ENCODE data around the gene PSTPIP1. TPM values are rescaled to one million over a fixed set of nuclear protein-coding genes. Genes with fewer than 3 reads are reported as not detected.

PSTPIP1 gene
- total and polyA plus RNA-seq, 2 of the 8 experiments (the other 6 are each of a cell fraction or from before 2014, with no cell fraction given) = 1.6 to 1.8 TPM

DNA sequence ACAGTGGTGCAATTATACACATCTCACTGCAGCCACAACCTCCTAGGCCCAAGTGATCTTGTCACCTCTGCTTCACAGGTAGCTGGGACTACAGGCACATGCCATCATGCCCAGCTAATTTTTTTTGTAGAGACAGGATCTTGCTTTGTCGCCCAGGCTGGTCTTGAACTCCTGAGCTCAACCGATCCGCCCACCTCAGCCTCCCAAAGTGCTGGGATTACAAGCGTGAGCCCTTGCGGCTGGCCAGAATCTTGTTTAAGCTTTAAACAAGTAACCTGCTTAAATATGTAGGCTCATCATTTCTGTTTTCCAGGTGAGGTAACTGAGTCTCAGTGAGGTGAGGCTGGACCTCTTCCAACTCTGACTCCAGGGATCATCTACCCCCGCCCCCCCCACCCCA, 7.7 kb upstream of the PSTPIP1 start (continued):
- TF ChIP-seq, protein P1, sequence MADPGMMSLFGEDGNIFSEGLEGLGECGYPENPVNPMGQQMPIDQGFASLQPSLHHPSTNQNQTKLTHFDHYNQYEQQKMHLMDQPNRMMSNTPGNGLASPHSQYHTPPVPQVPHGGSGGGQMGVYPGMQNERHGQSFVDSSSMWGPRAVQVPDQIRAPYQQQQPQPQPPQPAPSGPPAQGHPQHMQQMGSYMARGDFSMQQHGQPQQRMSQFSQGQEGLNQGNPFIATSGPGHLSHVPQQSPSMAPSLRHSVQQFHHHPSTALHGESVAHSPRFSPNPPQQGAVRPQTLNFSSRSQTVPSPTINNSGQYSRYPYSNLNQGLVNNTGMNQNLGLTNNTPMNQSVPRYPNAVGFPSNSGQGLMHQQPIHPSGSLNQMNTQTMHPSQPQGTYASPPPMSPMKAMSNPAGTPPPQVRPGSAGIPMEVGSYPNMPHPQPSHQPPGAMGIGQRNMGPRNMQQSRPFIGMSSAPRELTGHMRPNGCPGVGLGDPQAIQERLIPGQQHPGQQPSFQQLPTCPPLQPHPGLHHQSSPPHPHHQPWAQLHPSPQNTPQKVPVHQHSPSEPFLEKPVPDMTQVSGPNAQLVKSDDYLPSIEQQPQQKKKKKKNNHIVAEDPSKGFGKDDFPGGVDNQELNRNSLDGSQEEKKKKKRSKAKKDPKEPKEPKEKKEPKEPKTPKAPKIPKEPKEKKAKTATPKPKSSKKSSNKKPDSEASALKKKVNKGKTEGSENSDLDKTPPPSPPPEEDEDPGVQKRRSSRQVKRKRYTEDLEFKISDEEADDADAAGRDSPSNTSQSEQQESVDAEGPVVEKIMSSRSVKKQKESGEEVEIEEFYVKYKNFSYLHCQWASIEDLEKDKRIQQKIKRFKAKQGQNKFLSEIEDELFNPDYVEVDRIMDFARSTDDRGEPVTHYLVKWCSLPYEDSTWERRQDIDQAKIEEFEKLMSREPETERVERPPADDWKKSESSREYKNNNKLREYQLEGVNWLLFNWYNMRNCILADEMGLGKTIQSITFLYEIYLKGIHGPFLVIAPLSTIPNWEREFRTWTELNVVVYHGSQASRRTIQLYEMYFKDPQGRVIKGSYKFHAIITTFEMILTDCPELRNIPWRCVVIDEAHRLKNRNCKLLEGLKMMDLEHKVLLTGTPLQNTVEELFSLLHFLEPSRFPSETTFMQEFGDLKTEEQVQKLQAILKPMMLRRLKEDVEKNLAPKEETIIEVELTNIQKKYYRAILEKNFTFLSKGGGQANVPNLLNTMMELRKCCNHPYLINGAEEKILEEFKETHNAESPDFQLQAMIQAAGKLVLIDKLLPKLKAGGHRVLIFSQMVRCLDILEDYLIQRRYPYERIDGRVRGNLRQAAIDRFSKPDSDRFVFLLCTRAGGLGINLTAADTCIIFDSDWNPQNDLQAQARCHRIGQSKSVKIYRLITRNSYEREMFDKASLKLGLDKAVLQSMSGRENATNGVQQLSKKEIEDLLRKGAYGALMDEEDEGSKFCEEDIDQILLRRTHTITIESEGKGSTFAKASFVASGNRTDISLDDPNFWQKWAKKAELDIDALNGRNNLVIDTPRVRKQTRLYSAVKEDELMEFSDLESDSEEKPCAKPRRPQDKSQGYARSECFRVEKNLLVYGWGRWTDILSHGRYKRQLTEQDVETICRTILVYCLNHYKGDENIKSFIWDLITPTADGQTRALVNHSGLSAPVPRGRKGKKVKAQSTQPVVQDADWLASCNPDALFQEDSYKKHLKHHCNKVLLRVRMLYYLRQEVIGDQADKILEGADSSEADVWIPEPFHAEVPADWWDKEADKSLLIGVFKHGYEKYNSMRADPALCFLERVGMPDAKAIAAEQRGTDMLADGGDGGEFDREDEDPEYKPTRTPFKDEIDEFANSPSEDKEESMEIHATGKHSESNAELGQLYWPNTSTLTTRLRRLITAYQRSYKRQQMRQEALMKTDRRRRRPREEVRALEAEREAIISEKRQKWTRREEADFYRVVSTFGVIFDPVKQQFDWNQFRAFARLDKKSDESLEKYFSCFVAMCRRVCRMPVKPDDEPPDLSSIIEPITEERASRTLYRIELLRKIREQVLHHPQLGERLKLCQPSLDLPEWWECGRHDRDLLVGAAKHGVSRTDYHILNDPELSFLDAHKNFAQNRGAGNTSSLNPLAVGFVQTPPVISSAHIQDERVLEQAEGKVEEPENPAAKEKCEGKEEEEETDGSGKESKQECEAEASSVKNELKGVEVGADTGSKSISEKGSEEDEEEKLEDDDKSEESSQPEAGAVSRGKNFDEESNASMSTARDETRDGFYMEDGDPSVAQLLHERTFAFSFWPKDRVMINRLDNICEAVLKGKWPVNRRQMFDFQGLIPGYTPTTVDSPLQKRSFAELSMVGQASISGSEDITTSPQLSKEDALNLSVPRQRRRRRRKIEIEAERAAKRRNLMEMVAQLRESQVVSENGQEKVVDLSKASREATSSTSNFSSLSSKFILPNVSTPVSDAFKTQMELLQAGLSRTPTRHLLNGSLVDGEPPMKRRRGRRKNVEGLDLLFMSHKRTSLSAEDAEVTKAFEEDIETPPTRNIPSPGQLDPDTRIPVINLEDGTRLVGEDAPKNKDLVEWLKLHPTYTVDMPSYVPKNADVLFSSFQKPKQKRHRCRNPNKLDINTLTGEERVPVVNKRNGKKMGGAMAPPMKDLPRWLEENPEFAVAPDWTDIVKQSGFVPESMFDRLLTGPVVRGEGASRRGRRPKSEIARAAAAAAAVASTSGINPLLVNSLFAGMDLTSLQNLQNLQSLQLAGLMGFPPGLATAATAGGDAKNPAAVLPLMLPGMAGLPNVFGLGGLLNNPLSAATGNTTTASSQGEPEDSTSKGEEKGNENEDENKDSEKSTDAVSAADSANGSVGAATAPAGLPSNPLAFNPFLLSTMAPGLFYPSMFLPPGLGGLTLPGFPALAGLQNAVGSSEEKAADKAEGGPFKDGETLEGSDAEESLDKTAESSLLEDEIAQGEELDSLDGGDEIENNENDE (IDR thresholded peaks at IDR 0.05; ENCODE audit: insufficient replicate concordance, low read length) = no peak
- no peak for TF ChIP-seq POLR2AphosphoS5 (IDR thresholded peaks at IDR 0.05; ENCODE audit: low read depth, low read length)
- TF ChIP-seq SIRT6 (IDR thresholded peaks at IDR 0.05; ENCODE audit: low read length) = no peak
- TF ChIP-seq FOSL1 (IDR thresholded peaks at IDR 0.05; ENCODE audit: insufficient read depth, low read depth, low read length) = no peak
